T-helper 2 cell treated with Interferon-gamma antibody and Interleukin-4, amounts not matched to agents 100 ng/mL and 5 ng/mL, for 36 hours (primary cell): ENCODE data around the gene GAGE10. TPM values are rescaled to one million over a fixed set of nuclear protein-coding genes. Genes with fewer than 3 reads are reported as not detected.
"Not testable (repeated sequence)": the region's sequence is repeated elsewhere in the genome, so short reads cannot be mapped to it uniquely, and the experiment has no call there.

ENCODE experiments used
- intact Hi-C: fragments of 100-400 bp; cut with micrococcal nuclease; formaldehyde crosslinking; loops from one replicate; pipeline ENCODE4 v1.15.1; 2023
- total RNA-seq: library from RNA; stranded (reverse); gene quantifications from 2 replicates; pipeline ENCODE4 v1.2.3, GENCODE V29; 2022

The GAGE10 gene
- total RNA-seq, 1 donor from 2014 or later: not detected

DNA sequence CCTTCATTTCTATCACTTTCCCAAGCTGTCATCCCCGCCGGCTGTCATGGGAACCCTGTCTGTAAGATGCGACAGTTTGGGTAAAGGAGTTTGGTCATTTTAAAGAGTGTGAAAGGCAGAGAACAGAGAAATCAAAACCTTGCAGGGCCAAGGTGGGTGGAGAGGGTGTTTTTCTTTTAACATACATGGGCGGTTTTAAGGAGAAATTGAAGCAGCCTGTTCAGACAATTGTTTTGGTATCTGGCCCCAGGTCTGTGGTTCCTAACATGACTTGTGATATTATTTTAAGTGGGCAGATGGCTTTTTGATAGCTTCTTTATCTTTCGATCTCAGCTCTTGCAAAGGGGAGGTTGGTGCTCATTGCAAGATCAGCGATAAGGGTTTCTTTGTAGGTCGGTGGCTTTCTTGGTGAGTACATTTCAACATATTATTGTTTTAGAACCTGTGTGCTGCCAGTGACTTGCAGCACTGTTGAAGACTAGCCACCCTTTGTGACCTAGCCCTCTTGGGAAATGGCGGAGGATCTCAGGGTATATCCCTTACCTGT, 30.2 kb upstream of the GAGE10 start:
- intact Hi-C loops: loop anchor here (1.0 to 5.0 kb wide), 2 partner anchors 38 to 336 kb away; partner anchors contain the start of gene CCDC22

DNA sequence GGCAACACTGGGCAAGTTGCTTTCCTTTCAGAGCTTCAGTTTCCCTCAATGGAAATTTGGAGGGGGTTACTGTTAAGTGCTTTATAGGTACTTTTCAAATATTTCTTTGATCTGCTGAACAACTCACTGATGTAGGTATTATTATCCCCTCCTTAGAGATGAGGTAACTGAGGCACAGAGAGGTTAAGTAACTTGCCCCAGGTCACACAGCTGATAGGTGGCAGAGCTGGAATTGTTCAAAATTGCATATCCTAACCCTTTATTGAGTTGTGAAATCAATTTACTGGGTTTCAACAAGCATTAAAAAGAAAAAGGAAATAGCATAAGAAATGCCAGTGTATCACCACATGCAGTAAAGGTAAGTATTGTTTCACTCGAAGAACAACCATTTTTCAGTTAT, 27.2 kb upstream of the GAGE10 start:
- intact Hi-C loops: no loop called here

DNA sequence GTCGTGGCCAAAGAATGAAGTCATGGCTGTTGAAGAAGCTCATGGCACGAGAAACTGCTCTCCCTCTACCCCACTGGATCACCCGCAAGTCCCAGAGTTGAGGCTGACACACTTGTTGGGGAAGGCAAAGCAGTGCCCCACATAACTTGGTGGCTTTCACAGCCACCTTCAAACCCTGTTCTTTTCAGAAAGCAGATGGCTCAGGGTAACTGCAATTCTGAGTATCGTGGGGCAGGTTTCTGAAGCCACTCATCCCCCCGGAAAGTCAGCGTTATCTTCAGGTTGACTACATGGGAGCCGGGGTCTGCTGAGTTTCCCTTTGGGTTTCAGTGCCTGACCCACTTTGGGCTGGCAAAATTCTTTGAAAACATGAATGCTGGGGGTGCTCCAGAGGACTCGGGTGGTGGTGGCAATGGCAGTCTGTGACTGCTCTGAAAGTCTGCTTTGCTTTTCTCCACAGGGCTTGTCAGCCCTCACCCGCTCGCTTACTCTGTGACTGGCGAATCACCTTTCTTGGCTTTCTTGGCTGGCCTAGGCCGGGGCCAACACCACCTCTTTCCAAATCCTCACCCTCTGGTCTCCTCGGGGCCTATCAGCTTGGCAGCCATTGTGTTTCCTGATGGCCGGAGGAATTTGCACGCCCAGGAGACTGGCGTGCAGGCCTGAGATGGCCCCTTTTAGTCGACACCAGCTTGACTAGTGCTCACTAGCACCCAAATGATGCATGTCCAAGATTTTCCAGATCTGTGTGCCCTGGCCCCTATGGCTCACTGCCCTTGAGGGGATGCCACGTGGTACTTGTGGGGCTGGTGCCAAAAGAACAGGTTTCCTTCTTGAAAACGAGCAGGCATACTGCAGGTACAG, 26.5 kb upstream of the GAGE10 start:
- intact Hi-C loops: no loop called here

DNA sequence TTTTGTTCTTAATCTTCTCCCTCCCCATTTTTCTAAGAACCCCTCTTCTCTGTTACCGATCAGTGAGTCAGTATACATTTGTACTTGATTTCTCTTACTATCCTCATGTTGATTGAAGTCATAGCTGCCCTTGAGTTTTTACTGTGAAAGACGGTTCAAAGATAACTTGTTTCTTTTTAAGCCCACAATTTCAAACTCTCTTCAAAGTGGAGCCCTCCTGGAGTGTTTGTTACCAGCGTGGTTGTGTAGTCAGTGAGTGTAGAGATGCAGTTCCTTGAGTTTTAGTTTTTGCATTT, 26.0 kb upstream of the GAGE10 start:
- intact Hi-C loops: no loop called here

DNA sequence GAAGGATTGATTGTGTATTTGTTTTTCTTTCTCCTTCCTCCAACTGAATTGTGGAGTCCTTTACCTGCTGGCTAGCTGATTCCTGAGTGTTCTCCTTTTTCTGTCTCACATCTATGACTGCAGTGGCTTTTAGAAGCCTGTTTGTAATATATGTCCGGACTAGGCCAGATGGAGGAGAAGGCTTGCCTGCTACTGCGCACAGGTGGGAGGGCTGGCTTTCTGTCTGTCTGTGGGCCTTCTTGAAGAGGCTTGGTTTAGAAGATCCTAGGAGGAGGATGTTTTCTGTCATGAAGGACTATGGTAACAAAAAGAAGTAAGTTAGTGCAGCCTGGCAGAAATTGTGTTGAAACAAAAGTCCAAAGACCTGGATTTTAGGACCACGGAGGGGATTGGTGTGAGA, 25.4 kb upstream of the GAGE10 start:
- intact Hi-C loops: loop anchor here (1.0 kb wide), 1 partner anchor 31 kb away; no protein-coding TSS in a partner anchor

DNA sequence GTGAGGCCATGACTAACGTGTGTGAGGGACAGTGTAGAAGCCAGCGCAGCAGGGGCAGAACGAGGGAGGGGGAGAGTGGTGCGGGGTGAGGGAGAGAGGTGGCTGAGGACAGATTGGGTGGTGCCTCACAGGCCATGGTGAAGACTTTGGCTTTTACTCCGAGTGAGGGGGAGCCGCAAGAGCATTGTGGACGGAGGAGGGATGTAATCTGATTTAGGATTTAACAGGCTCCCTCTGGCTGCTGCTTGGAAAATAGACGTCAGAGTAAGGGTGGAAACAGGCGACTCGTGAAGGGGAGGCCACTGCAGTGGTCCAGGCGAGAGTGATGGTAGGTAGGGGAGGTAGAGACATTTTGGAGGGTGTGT, 20.8 kb upstream of the GAGE10 start:
- intact Hi-C loops: no loop called here

DNA sequence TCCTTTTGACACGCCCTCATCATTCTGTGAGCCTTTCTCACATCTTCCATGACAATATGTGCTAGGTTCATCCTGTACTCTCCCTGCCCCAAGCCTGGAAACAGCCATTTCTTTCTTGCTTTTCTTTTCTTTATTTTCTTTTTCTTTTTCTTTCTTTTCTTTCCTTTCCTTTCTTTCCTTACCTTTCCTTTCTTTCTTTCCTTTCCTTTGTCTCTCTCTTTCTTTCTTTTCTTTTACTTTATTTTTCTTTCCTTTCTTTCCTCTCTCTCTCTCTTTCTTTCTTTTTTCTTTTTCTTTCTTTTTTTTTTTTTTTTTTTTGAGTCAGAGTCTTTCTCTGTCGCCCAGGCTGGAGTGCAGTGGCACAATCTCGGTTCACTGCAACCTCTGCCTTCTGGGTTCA, 19.2 kb upstream of the GAGE10 start:
- intact Hi-C loops: no loop called here

DNA sequence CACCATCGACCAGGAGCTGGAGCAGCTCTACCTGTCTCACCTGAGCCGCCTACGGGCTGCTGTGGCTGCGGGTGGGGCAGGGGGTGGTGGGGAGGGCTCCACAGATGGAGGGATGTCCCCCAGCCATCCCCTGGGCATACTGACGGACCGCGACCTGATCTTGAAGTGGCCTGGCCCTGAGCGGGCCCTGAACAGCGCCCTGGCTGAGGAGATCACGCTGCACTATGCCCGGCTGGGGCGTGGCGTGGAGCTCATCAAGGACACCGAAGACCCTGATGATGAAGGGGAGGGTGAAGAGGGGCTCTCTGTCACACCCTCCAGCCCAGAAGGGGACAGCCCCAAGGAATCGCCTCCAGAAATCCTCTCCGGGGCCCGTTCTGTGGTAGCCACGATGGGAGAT, 17.3 kb upstream of the GAGE10 start:
- intact Hi-C loops: no loop called here

DNA sequence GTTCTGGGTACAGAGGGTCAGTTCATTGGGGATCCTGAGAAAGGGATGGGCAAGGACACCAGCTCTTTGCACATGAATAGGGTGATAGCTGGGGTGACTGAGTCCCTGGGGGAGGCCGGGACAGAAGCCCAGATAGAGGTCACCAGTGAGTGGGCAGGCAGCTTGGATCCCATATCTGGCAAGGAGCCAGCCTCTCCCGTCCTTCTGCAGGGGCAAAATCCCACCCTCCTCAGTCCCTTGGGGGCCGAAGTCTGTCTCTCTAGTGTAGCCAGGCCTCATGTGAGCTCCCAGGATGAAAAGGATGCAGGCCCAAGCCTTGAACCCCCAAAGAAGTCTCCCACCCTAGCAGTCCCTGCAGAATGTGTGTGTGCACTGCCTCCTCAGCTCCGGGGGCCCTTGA, 16.9 kb upstream of the GAGE10 start:
- intact Hi-C loops: no loop called here

DNA sequence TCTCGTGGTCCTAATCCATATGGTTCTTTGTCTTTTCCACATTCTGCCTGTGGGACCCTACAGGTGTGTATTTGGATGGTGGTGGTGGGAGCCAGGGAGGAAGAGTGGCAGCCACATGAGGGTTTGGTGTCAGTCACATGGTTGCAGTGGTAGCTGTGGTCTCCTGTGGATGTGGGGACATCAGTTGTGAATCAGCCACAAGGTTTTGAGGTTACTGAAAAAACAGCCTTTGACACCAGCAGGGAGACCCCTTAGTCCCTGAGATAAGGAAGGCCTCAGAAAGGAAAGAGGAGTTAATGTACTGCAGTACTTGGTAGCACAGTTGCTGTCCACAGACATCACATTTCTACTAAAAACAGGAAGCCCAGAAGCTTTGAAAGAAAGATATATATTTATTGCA, 15.8 kb upstream of the GAGE10 start:
- intact Hi-C loops: no loop called here

DNA sequence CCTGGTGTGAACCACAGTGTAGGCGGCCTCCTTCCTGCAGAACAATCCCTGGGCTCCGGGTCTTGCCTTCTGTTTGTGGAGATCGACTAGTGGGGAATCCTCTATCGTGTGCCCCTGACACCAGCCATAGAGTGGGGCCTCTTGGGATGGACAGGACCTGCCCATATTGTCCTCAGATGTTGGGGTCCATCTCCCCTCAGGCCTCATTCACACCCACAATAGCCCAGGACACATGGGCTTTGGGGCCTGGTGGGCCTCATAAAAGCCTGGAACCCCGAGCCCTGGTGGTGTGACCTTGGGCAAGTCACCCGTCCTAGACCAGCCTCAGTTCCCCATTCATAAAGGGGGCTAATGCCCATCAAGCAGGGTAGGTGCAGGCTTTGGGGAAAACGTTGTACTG, 13.2 kb upstream of the GAGE10 start:
- intact Hi-C loops: no loop called here

DNA sequence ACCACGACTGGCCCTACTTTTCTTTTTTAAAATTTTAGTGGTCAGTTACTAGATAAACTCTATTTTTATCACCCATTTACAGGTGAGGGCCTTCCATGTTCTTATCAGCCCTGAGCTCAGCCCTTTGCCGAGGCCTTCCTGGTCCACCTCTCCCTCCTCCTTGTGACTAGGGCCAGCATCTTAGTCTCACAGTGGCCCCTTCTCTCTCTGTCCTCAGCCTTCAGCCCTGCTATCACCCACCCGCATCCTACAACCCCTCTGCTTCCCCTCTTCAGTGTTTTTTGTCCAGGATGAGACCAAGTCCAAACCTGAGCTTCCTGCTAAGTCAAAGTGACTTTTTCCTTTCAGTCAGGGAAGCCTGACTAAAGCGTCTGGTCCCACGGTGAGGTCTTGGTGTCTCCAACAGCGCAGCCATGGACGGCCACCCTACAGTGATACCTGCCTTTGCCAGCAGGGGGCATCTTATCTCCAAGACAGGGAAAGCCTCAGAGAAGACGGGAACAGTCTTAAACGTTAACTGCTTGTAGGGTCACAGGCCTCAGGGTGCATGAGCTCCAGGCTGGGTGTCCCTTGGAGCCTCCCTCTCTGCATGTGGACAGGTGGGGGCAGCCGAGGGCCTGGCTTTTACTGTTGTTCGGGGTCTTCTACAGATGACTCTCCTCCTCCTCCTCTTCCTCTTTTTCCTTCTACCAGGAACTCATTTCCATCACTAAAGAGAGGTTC, 11.7 kb upstream of the GAGE10 start:
- intact Hi-C loops: no loop called here

DNA sequence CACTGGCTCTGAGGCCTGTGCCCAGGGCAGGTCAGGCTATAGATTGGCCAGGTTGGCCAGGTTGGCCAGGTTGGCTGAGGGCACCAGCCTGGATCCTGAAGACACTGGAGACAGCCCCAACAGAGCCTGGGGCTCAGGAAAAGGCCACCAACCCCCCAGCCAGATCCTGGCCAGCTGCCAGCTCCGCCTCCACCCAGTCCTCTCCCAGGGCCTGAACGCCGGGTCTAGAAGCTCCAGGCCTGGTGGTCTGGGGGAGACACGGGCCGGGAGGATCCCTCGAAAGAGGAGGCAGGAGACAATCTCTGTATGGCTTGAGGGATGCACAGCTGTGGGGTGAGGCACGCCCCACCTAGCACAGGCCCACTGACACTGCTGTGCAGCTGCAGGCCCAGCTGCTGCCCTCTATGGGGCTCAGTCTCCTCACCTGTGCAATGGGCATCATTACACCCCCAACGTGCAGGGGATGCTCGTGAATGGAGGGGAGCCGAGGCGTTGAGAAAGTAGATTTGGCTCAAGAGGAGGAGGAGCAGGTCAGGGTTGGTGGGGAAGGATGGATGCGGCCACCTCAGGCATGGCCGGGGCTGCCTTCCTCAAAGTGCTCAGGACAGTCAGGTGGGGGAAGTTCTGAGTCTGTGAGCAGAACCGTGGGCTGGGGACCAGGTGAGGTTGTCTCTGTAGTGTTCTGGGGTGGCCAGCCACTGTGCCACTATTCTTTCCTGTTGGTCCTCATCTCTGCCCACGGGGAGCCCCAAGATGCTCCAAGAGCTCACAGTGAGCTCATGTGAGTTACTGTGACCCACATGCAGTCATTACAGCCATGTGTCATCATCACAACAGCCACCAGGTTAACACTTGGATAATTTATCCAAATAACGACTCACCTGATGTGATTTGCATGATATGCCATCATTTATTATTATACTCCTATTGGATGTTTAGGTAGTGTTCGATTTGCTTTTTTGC, 10.8 kb upstream of the GAGE10 start:
- intact Hi-C loops: no loop called here

DNA sequence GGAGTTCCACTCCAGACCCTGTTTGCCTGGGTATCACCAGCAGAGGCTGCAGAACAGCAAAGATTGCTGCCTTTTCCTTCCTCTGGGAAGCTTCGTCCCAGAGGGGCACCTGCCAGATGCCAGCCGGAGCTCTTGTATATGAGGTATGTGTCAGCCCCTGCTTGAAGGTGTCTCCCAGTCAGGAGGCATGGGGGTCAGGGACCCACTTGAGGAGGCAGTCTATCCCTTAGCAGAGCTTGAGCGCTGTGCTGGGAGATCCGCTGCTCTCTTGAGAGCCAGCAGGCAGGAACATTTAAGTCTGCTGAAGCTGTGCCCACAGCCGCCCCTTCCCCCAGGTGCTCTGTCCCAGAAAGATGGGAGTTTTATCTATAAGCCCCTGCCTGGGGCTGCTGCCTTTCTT, 4.2 kb upstream of the GAGE10 start:
- intact Hi-C loops: not testable (repeated sequence)

DNA sequence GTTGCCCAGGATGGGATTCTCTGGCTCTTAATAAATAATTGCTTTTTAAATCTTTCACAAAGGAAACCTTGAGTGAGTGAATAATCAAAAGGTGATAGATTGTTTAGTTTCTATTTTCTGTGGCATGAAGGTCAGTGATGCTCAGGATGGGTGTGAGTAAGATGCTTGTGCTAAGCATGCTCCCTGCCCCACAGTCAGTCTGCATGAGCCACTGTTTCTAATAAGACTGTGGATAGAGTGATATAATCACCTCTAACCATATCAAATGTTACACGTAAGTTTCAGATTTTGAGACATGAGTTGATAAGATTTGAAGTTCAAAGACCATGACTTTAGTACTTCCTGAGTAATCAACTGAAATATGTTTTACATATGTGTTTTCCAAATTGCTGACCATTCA, 2.7 kb upstream of the GAGE10 start:
- intact Hi-C loops: no loop called here

DNA sequence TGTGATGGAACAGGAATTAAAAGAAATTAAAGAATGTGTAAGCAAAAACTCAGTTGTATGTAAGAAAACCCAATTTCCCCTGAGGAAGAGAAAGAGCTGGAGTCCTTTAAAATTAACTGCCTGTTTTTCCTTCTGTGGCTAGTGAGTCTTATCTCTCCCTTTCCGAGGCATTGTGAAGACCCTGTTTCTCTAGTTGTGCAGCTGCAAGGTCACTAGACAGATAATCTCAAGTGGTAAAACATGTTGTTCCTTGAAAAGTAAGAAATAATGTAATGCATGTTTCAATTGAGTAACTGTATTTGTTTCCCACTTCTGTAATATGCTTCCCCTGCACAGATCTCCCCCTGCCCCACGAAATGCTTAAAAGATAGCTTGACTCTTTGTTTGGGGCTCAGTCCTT, 4.3 kb downstream of the GAGE10 start:
- intact Hi-C loops: not testable (repeated sequence)

DNA sequence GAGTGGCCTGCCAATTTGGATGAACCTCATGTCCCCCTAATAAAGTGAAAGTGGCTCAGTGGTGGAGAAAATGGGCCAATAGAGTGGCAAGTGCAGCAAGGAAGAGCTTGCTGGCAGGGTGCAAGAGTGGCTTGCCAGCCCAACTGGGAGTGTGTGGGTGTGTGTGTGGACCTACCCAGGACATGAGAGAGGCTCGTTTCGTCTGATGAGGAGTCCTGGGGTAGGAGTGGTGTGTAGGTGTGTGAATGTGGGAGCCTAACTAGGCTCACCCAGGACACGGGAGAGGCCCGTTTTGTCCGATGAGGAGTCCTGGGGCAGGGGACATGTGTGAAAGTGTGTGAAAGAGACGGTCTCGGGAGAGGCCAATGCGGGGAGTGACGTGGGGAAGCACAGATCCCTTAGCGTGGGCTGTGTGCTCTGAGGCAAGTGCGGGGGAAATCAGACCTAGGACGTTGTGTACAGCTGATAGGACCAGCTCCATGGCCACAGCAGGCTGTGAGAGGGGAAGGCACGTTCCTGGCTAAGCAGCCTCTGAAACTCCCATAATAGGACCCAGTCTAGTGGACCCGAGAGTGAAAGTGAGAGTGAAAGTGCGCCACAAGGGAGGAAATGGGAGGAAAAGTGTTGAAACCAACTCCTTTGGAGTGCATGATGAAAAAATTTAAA, 5.3 kb downstream of the GAGE10 start:
- intact Hi-C loops: loop anchor here (1.0 kb wide), 1 partner anchor 30 kb away; no protein-coding TSS in a partner anchor

DNA sequence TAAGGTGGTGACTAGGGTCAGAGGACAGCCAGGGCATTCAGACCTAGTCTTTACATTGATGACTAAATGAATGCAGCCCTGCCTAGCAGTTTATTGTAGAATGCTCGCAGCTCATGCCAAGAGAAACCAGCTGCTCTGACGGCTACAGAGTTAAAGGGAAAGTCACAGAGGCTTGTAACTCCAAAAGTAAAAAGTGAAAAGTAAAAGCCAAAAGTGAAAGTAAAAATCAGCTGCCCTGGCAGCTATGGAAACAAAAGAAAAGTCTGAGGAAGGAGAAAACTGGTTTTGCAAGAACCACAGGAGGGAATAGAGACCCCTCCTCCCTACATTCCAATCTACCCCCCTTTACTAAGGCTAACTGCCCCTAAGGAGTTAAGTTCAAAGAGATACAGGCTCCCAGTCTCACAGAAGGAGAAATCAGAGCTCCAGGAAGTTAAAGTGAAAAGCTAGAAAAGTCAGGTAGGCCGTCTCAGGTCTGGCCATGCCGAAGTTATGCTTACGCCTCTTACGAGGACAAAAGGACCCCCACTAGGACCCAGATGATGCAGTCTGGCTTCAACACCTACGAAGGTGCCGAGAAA, 6.0 kb downstream of the GAGE10 start:
- intact Hi-C loops: loop anchor here (1.0 kb wide), 1 partner anchor 31 kb away; no protein-coding TSS in a partner anchor

DNA sequence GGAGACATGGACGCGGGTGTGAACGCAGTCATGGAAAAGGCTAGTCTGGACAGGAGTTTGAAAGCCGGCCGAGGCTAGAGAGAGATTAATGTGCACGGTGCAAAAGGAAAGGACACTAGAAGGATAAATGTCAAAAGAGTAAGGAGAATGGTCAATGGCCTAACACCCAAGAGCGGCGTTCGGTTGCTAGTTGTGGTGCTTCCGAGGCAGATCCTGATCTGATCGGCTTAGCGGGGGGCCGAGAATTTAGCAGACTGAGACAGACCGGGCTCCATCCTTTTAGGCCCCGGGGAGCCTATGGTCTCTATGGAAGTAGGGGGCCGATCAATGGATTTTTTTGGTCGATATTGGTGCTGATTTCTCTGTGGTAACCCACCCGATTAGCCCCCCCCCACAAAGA, 6.9 kb downstream of the GAGE10 start:
- intact Hi-C loops: no loop called here

DNA sequence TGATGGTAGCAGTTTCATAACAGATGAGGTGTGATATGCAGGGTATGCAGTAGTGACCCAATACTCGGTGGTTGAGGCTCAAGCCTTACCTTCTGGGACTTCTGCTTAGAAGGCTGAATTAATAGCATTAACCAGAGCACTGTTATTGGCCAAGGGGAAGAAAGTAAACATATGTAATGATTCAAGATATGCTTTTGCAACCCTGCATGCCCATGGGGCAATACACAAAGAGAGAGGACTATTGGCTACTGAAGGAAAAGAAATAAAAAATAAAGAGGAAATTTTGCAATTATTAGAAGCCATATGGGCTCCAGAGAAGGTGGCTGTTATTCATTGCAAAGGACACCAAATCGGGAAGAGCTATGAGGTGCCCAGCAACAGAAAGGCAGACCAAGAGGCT, 8.7 kb downstream of the GAGE10 start:
- intact Hi-C loops: no loop called here
